ENCODE results near the gene PAK4. TPM values are rescaled to one million over a fixed set of nuclear protein-coding genes. Genes with fewer than 3 reads are reported as not detected.

Gene PAK4
- total RNA-seq, 1 experiment from 2014 or later, result 90.1 TPM

- Histone ChIP-seq H3K27me3 (ENCODE audit: insufficient read depth, low read length) (no peaks in the 10 kb centered on the region), H3K79me2 (ENCODE audit: insufficient read depth, low read length) (no peaks in the 10 kb centered on the region), H3K9me3 (ENCODE audit: control insufficient read depth in 1 of 2, insufficient read depth in 1 of 2, low read depth in 1 of 2, low read length in 2 of 2) (no peaks in the 10 kb centered on the region), H4K20me1 (ENCODE audit: insufficient read depth) (no peaks in the 10 kb centered on the region), H3K36me3 (ENCODE audit: control insufficient read depth in 1 of 2, insufficient read depth in 2 of 2, low read length in 2 of 2) (no peaks in the 10 kb centered on the region), H3K4me1 (ENCODE audit: control insufficient read depth in 1 of 2, insufficient read depth in 2 of 2, low read length in 2 of 2) (peaks cover 0 to 27% of the 10 kb centered on the region in 2 experiments; a peak in 2 of 4 replicates), H3K9me2 (ENCODE audit: insufficient read depth) (no peaks in the 10 kb centered on the region), H2AFZ (ENCODE audit: low read depth, low read length, poor library complexity, severe bottlenecking) (no peak overlapping the region), H3K27ac (ENCODE audit: low read depth, low read length) (no peak overlapping the region), H3K9ac (ENCODE audit: low read length) (no peak overlapping the region), H3K4me3 (replicated peaks in 1 of 2; ENCODE audit: low read depth in 1 of 2, low read length in 2 of 2) (no peak overlapping the region), H3K4me2 (ENCODE audit: low read length) (no peak overlapping the region)
- POLR2A ChIA-PET, result no interaction called here
- intact Hi-C loops (cut with micrococcal nuclease), result no loop called here
- RAD21 ChIA-PET (ENCODE audit: low non-redundant PET in 1 of 2, low total read pairs in 2 of 2, uncharacterized antibody in 2 of 2, unreplicated experiment in 2 of 2), result no interaction called here
- DNase-seq (ENCODE audit: low read depth, low spot score), result no peak
- TF ChIP-seq ELF1 (IDR thresholded peaks at IDR 0.05; ENCODE audit: borderline replicate concordance, low read depth) (no peak), ZFX (IDR thresholded peaks at IDR 0.05) (no peak), CEBPB (IDR thresholded peaks at IDR 0.05; ENCODE audit: low read depth) (no peak), SRF (IDR thresholded peaks at IDR 0.05; ENCODE audit: low read depth) (no peak), ZNF274 (IDR thresholded peaks at IDR 0.05; ENCODE audit: low read depth, low read length) (no peak), RAD21 (IDR thresholded peaks at IDR 0.05; ENCODE audit: low read depth) (no peak), EZH2 (IDR thresholded peaks at IDR 0.05) (no peak), SP1 (IDR thresholded peaks at IDR 0.05; ENCODE audit: low read depth) (no peak), EZH2phosphoT487 (IDR thresholded peaks at IDR 0.05; ENCODE audit: borderline replicate concordance) (no peak), CTCF (IDR thresholded peaks at IDR 0.05 in 2 of 3, conservative IDR thresholded peaks at IDR 0.05 in 1 of 3; ENCODE audit: borderline replicate concordance in 1 of 3, insufficient read depth in 1 of 3, low read depth in 2 of 3, low read length in 2 of 3) (no peak), FOSL1 (IDR thresholded peaks at IDR 0.05; ENCODE audit: low read depth) (no peak), CBX3 (IDR thresholded peaks at IDR 0.05; ENCODE audit: low read depth) (no peak), YY1 (IDR thresholded peaks at IDR 0.05; ENCODE audit: extremely low read depth, insufficient replicate concordance, low read depth, low read length) (no peak)
- BruUV-seq (replicated peaks), result no TSS peak
- CTCF ChIA-PET, result interaction anchor here (1.2 kb wide), 1 partner anchor 74 kb away, joined by 4 read pairs; no protein-coding TSS in a partner anchor
- no peak for ATAC-seq
Measured at GRCh38 chr19:39196320-39196719, 70.7 kb downstream of the PAK4 start.
